Activated T-cell treated with anti-CD3 and anti-CD28 coated beads, Interleukin-2, amount 50 U/mL, for 48 hours (primary cell): Measurements from ENCODE around the gene EMC9.

Experiments used
- DNase-seq, 2 experiments: peaks; one replicate each; pipeline ENCODE4 v3.0.0-alpha.2; 2020

Gene EMC9

GRCh38 chr14:24141097-24141880, at the start of gene EMC9:
Gene EMC9, minus strand, starts transcription at chr14:24141591. Its CDS starts 287 bp downstream, at chr14:24141304.
- DNase-seq, result peak; percentile 100

- DNase-seq, result no peak
Observed at GRCh38 chr14:24190416-24190815, 49.0 kb upstream of the EMC9 start.

- no peak for DNase-seq
Observed at GRCh38 chr14:24189460-24189859, 48.1 kb upstream of the EMC9 start.

GRCh38 chr14:24189059-24189375, 47.6 kb upstream of the EMC9 start:
- no peak for DNase-seq

- DNase-seq, result peak; percentile 93 to 95
Observed at GRCh38 chr14:24188251-24189058, 47.1 kb upstream of the EMC9 start, which contains the start of gene IPO4. Gene IPO4, minus strand, starts transcription at chr14:24188816. Its CDS starts 29 bp downstream, at chr14:24188787.

GRCh38 chr14:24187539-24187915, 46.1 kb upstream of the EMC9 start:
- DNase-seq, result no peak

GRCh38 chr14:24186831-24187538, 45.6 kb upstream of the EMC9 start:
- no peak for DNase-seq

- DNase-seq, result no peak
Observed at GRCh38 chr14:24185741-24186140, 44.4 kb upstream of the EMC9 start.

GRCh38 chr14:24185026-24185425, 43.6 kb upstream of the EMC9 start:
- DNase-seq, result no peak

GRCh38 chr14:24184104-24184970, 42.9 kb upstream of the EMC9 start:
- DNase-seq, result no peak

- DNase-seq, result no peak
Observed at GRCh38 chr14:24183014-24183481, 41.7 kb upstream of the EMC9 start.

GRCh38 chr14:24182110-24182882, 40.9 kb upstream of the EMC9 start:
- DNase-seq, result no peak

GRCh38 chr14:24181371-24182077, 40.1 kb upstream of the EMC9 start:
- DNase-seq, result no peak

- DNase-seq, result no peak
Observed at GRCh38 chr14:24179961-24180796, 38.8 kb upstream of the EMC9 start.

GRCh38 chr14:24179294-24179960, 38.0 kb upstream of the EMC9 start:
- no peak for DNase-seq

- no peak for DNase-seq
Observed at GRCh38 chr14:24178399-24179178, 37.2 kb upstream of the EMC9 start.

- no peak for DNase-seq
Observed at GRCh38 chr14:24177891-24178290, 36.5 kb upstream of the EMC9 start.

GRCh38 chr14:24177041-24177825, 35.8 kb upstream of the EMC9 start:
- DNase-seq, result no peak
